CD4-positive, alpha-beta T cell treated with Interleukin-12 subunit alpha and Interleukin-12 subunit beta, for 1 hour (primary cell): Measurements from ENCODE around the gene FAM76A.
"Not testable (repeated sequence)": the region's sequence is repeated elsewhere in the genome, so short reads cannot be mapped to it uniquely, and the experiment has no call there.

Experiments used
- DNase-seq: peaks from one replicate; pipeline ENCODE4 v3.0.0-alpha.2; 2020

FAM76A gene

GRCh38 chr1:27725374-27726172 is at the start of gene FAM76A:
FAM76A (plus strand) TSS chr1:27725961; CDS start chr1:27726081, 120 bp downstream.
- DNase-seq, result peak; percentile 100

- DNase-seq, result no peak
These were observed 49.4 kb upstream of the FAM76A start for GRCh38 chr1:27676410-27676809.

DNA sequence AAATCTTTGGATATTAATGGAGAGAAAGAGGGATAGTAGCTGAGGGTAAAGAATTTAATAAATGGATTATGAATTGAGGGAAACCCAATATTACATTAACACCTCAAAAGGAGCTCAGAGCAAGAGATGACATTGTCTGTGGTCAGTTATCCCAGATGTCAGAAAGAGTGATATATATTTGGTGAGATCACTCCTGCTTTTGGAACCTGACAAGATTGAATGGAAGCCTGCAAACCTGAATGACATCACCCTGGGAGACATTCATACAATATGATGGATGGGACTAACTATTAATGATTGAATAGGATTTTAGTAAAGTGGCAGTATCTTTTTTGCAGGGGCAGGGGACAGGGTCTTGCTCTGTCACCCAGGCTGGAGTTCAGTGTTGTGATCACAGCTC is 47.0 kb upstream of the FAM76A start:
- no peak for DNase-seq

- not testable (repeated sequence) for DNase-seq
These were observed 45.5 kb upstream of the FAM76A start for GRCh38 chr1:27680225-27680791.

DNA sequence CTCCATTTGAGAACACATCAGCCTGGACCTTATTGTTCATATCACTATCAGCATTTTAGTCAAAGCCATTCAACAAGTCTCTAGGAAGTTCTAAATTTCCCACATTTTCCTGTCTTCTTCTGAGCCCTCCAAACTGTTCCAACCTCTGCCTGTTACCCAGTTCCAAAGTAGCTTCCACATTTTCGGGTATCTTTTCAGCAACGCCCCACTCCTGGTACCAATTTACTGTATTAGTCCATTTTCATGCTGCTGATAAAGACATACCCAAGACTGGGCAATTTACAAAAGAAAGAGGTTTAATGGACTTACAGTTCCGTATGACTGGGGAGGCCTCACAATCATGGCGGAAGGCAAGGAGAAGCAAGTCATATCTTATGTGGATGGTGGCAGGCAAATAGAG is 44.2 kb upstream of the FAM76A start:
- DNase-seq, result not testable (repeated sequence)

DNA sequence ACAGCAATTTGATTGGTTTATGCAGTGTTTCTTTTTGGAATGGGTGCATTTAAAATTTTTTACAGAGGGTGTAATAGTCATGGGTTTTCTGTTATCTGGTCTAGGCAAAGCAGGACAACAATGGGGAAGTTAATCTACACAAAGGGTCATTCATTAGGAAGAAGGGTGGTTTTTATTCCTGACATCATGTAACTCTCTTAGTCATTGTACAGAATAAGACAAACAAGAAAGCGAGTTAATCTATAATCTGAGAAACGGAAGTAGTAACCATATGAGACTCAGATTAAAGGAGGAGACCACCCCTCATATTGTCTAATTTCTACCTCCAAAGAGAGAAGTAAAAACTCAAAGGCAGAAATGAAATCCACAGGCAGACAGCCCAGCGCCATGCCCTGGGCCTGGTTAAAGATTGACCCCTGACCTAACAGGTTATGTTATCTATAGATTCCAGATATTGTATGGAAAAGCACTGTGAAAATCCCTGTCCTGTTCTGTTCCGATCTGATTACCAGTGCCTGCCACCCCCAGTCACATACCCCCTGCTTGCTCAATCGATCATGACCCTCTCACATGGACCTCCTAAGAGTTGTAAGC is 43.3 kb upstream of the FAM76A start:
- DNase-seq, result no peak

DNA sequence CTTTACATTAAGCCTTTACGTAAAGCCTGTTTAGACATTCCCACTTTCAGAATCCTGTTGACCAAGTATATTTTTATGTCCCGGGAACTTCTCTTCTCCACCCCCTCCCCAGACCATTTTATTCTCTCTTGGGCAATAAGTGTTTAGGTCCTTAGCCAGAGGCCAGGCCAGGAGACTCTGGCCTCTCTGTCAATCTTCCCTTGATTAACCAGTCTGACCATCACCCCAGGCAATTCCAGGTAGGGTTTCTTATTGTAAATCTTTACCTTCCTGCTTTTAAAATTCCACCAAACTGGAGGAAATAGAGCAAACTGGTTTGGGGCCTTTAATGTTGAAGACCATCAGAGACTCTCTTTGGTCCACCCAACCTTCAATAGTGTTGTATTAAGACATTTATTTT is 41.6 kb upstream of the FAM76A start:
- DNase-seq, result no peak

DNA sequence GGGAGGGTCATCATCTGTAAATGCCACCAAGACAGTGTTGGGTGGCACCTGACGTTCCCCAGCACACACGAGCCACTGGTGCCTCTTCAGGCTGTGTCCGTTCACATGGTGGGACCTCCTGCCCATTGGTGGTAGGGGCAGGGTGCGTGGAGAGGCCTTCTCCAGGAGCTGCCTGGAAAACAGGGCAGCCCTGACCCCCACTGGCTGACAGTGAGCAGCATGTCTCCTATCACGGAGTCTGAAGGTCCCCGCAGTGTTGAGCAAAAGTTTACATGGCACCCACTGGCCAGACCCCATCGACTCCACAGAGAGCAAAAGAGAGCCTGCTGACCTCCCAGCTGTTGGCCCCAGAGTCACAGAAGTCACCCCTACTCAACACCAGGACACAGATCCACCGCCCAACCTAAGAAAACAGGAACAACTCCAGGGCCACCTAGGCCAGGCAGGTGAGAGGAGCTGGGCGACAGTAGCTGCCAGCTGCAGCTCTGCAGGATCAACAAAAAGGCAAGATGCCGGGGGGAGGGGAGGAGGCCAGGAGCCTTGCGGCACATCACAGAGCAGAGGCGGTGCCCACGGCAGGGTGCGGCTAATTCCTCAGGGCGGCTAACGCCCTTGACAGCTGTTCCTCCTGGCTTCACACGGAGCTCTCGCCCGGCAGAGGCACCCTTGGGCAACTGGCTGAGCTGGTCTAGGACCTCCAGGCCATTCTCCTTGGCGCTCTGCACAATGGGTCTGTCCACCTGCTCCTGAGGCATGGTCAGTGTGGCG is 39.4 kb upstream of the FAM76A start:
- DNase-seq, result no peak

- no peak for DNase-seq
These were observed 37.9 kb upstream of the FAM76A start for GRCh38 chr1:27687906-27688305.

DNA sequence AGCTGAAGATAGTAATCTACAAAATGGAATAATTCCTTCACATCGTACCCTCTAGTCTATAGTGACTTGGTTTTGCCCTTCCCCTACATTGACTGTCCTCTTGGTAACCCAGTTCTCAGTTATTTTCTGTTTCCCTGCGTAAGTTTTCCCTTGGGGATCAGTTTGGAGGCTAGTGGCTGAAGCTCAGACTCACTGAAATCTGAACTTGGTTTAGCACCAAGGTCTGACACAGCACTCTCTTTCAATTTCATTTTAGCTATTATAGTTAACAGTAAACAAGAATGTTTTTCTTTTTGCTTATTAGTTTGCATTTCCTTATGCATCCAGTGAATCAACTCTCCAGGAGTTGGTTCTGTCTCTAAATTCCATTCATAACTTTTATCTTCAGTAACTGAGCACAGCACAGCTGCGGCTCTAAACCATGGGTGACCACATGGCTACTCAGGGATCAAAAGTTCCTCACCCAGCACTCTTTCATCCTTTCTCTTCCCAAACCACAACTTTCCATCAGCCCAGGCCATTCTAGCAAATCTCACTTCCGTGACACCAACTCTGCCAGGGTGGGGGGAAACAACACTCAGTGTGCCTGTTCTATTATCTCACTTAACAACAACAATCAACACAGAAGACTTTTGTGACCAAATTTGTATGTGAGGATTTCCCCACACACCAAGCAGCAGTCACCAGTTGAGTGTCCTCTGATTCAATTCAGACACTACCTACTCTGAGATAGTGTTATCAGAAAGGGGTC is 36.2 kb upstream of the FAM76A start:
- no peak for DNase-seq

DNA sequence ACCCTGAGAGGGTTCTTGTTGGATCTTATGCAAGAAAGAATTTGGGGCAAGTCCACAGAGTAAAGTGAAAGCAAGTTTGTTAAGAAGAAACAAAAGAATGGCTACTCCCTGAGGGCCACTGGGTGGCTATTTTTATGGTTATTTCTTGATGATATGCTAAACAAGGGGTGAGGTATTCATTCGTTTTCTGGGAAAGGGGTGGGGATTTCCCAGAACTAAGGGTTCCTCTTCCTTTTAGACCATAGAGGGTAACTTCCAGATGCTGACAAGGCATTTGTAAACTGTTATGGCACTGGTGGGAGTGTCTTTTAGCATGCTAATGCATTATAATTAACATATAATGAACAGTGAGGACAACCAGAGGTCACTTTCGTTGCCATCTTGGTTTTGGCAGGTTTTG is 35.6 kb upstream of the FAM76A start:
- no peak for DNase-seq

- DNase-seq, result not testable (repeated sequence)
These were observed 28.9 kb upstream of the FAM76A start for GRCh38 chr1:27696835-27697234.

- no peak for DNase-seq
These were observed 20.8 kb upstream of the FAM76A start for GRCh38 chr1:27704958-27705357.

- DNase-seq, result no peak
These were observed 20.2 kb upstream of the FAM76A start for GRCh38 chr1:27705545-27705944.

DNA sequence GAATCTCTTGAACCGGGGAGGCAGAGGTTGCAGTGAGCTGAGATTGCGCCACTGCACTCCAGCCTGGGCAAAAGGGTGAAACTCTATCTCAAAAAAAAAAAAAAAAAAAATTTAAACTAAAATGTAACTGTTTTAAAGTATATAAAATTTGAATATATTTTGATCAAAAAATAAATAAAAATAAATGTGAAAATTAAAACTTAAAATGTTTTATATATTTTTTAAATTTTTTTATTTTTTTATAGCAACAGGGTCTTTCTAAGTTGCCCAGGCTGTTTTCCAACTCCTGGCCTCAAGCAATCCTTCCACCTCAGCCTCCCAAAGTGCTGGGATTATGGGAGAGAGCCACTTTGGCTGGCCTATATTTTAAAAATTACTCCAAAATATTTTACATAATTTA is 15.2 kb upstream of the FAM76A start:
- no peak for DNase-seq

DNA sequence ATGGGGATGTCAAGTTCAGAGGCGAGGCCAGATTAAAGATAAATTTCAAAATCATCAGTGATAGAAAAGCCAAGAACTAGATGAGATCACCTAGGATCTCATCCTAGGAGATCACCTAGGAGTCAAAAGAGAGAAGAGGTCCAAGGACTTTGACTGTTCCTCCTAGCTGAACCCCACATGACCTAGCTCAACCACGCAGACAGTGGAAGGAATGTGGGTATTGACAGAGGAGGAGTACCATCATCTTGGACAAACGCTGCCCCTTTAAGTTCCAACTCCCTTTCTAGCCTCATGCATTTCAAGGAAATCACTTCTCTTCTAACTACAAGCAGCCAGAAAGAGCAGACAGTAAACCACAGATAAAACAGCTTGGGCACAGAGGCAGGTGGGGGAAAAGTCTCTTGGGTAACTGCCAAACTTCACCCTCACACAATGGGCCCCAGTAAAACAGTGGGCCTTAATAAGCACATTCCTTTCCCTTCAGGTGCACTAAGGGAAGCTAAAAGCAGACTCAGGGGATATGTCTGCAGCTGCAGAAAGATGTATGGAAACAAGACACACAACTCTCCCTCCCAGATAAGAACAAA is 12.5 kb upstream of the FAM76A start:
- no peak for DNase-seq

- no peak for DNase-seq
These were observed 11.8 kb upstream of the FAM76A start for GRCh38 chr1:27713869-27714513.

DNA sequence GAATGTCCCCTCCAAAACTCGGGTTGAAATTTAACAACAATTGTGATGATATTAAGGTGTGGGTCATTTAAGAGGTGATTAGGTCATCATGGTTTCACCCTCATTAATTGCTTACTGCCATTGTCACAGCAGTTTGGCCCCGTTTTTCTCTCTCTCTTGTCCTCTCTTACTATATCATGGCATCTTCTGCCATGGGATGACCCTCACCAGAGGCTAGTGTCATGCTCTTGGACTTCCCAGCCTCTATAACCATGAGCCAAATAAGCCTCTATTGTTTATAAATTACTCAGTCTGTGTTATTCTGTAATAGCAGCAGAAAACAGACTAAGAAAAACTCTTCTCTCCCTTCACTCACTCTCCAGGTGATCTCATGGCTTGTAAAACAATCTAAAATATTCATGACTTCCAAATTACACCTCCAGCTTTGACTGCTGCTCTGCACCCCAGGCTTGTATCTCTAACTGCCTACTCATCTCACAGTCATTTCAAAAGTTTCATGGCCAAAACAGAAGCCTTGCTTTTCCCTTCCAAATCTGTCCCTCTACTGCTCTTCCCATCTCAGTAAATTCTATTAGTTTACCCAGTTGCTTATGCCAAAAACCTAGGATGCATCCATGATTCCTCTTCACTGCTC is 9.4 kb upstream of the FAM76A start:
- no peak for DNase-seq

DNA sequence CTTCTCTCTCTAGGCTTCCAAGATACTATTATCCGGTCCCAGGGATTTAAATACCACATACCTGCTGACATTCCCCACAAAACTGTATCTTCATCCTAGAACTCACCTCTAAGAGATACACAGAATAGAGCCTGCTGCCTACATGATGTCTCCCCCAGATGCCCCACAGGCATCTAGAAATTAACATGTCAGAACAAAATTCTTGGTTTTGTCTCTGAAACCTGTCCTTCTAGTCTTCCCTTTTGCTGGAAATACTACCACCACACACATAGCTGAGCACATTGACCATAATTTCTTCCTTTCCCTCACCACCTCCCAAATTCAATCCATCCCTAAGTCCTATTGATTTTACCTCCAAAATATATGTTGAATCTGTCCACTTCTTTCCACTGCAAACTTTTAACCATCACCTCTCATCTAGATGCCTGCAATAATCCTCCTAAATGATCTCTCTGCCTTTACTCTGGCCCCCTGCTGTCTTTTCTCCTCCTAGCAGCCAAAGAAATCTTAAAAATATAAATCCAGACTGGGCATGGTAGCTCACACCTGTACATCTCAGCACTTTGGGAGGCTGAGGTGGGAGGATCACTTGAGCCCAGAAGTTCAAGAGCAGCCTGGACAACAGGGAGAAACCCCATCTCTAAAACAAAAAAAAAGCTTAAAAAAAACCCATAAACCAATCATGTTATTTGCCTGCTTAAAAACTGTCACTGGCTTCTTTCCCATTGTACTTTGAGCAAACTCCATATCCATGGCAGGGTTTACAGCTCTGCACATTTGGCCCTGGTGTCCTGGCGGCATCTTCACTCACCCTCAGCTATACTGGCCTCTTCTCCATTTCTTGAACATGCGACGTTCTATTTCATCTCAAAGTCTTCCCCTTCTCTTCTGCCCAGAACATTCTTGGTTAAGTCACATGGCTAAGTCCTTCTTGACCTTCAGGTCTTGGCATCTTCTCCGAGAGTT is 6.2 kb upstream of the FAM76A start:
- peak; percentile 17 for DNase-seq

DNA sequence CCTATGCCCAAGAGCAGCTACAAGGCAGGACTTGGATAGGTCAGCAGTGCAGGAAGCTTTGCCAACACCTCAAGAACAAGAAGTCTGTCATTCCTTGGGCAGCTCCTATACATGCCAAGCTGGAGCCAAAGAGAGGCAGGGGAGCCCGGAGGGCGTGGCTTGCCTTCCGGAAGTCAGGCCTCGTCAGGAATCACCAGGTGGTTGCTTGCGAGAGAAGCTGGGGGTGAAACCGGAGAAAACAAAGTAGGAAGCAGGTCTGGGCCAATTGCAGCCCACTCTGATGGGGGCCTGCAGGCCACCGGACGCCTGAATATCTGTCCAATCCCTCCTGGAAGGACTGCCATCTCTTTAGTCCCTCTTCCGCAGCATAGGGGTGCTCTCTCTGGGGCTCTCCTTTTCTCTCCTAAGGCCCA is 794 bp upstream of the FAM76A start:
- peak; percentile 34 for DNase-seq
